ENCODE data around the gene MX1. TPM values are rescaled to one million over a fixed set of nuclear protein-coding genes. Genes with fewer than 3 reads are reported as not detected.

The MX1 gene
- total RNA-seq, 1 donor: 86.4 TPM

Other genes starting within 250 kb of the MX1 start
- under 0.01 TPM for gene FAM3B, start 109.4 kb upstream of the MX1 start, total RNA-seq
- gene MX2, start 64.2 kb upstream of the MX1 start, total RNA-seq: 25.3 TPM
- gene TMPRSS2, start 81.9 kb downstream of the MX1 start, total RNA-seq: not detected